ENCODE data around the gene MET. TPM values are rescaled to one million over a fixed set of nuclear protein-coding genes. Genes with fewer than 3 reads are reported as not detected.

The MET gene
- total RNA-seq, 1 donor from 2014 or later = 46.0 TPM

DNA sequence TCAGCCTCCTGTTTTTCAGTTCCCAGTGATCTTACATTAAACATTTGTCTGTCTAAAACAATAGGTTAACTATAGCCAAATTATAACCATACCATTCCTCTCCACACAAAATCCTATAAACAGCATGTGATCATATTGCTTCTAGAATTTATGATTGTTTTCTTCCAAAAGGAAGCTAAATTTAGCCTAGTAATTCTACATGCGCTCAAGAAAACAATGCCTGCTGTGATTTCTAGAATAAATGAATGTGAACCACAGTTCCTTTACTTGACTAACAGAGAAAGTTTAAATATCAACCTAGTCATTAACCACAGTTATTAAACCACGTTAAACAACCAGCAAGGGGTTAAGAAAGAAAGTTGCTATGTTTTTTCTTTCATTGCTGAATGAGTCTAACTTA, 26.4 kb downstream of the MET start:
- H3K36me3 Mint-ChIP-seq (ENCODE audit: insufficient read depth) = peaks cover 36% of the 10 kb centered on the region
- H3K9me3 Mint-ChIP-seq (ENCODE audit: low read depth) = no peaks in the 10 kb centered on the region
- no peaks in the 10 kb centered on the region for H3K27me3 Mint-ChIP-seq

DNA sequence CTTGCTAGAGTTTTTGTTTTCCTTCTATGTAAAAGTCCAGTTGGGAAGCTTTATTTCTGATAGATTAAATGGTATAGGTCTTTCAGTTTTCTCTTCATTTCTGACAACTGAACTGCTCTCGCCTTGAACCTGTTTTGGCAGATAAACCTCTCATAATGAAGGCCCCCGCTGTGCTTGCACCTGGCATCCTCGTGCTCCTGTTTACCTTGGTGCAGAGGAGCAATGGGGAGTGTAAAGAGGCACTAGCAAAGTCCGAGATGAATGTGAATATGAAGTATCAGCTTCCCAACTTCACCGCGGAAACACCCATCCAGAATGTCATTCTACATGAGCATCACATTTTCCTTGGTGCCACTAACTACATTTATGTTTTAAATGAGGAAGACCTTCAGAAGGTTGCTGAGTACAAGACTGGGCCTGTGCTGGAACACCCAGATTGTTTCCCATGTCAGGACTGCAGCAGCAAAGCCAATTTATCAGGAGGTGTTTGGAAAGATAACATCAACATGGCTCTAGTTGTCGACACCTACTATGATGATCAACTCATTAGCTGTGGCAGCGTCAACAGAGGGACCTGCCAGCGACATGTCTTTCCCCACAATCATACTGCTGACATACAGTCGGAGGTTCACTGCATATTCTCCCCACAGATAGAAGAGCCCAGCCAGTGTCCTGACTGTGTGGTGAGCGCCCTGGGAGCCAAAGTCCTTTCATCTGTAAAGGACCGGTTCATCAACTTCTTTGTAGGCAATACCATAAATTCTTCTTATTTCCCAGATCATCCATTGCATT, 27.1 kb downstream of the MET start:
- no peak overlapping the region for H3K4me3 Mint-ChIP-seq (ENCODE audit: low read depth)
- H3K4me1 Mint-ChIP-seq (ENCODE audit: low read depth) = peaks cover 28% of the 10 kb centered on the region
- peak overlapping the region; percentile 47 for H3K27ac Mint-ChIP-seq
- H3K27me3 Mint-ChIP-seq = no peaks in the 10 kb centered on the region
- DNase-seq (ENCODE audit: low spot score, unreplicated experiment) = no peak
- H3K36me3 Mint-ChIP-seq (ENCODE audit: insufficient read depth) = peaks cover 32% of the 10 kb centered on the region
- no peaks in the 10 kb centered on the region for H3K9me3 Mint-ChIP-seq (ENCODE audit: low read depth)
- TF ChIP-seq, protein P1, sequence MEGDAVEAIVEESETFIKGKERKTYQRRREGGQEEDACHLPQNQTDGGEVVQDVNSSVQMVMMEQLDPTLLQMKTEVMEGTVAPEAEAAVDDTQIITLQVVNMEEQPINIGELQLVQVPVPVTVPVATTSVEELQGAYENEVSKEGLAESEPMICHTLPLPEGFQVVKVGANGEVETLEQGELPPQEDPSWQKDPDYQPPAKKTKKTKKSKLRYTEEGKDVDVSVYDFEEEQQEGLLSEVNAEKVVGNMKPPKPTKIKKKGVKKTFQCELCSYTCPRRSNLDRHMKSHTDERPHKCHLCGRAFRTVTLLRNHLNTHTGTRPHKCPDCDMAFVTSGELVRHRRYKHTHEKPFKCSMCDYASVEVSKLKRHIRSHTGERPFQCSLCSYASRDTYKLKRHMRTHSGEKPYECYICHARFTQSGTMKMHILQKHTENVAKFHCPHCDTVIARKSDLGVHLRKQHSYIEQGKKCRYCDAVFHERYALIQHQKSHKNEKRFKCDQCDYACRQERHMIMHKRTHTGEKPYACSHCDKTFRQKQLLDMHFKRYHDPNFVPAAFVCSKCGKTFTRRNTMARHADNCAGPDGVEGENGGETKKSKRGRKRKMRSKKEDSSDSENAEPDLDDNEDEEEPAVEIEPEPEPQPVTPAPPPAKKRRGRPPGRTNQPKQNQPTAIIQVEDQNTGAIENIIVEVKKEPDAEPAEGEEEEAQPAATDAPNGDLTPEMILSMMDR (IDR thresholded peaks at IDR 0.05; ENCODE audit: unreplicated experiment) = no peak

More for the DNA sequence above, 26.4 kb downstream of the MET start:
- no peak for DNase-seq (ENCODE audit: low spot score, unreplicated experiment)
- Mint-ChIP-seq H3K4me3 (ENCODE audit: low read depth) (no peak overlapping the region), H3K27ac (no peak overlapping the region), H3K4me1 (ENCODE audit: low read depth) (peaks cover 26% of the 10 kb centered on the region)
- TF ChIP-seq, protein P1 (IDR thresholded peaks at IDR 0.05; ENCODE audit: unreplicated experiment) = no peak

DNA sequence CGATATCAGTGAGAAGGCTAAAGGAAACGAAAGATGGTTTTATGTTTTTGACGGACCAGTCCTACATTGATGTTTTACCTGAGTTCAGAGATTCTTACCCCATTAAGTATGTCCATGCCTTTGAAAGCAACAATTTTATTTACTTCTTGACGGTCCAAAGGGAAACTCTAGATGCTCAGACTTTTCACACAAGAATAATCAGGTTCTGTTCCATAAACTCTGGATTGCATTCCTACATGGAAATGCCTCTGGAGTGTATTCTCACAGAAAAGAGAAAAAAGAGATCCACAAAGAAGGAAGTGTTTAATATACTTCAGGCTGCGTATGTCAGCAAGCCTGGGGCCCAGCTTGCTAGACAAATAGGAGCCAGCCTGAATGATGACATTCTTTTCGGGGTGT, 27.7 kb downstream of the MET start:
- peaks cover 30% of the 10 kb centered on the region for H3K4me1 Mint-ChIP-seq (ENCODE audit: low read depth)
- no peak overlapping the region for H3K4me3 Mint-ChIP-seq (ENCODE audit: low read depth)
- TF ChIP-seq, protein P1 (IDR thresholded peaks at IDR 0.05; ENCODE audit: unreplicated experiment) = no peak
- DNase-seq (ENCODE audit: low spot score, unreplicated experiment) = no peak
- H3K9me3 Mint-ChIP-seq (ENCODE audit: low read depth) = no peaks in the 10 kb centered on the region
- peaks cover 36% of the 10 kb centered on the region for H3K36me3 Mint-ChIP-seq (ENCODE audit: insufficient read depth)
- no peaks in the 10 kb centered on the region for H3K27me3 Mint-ChIP-seq
- peak overlapping the region; percentile 69 for H3K27ac Mint-ChIP-seq

DNA sequence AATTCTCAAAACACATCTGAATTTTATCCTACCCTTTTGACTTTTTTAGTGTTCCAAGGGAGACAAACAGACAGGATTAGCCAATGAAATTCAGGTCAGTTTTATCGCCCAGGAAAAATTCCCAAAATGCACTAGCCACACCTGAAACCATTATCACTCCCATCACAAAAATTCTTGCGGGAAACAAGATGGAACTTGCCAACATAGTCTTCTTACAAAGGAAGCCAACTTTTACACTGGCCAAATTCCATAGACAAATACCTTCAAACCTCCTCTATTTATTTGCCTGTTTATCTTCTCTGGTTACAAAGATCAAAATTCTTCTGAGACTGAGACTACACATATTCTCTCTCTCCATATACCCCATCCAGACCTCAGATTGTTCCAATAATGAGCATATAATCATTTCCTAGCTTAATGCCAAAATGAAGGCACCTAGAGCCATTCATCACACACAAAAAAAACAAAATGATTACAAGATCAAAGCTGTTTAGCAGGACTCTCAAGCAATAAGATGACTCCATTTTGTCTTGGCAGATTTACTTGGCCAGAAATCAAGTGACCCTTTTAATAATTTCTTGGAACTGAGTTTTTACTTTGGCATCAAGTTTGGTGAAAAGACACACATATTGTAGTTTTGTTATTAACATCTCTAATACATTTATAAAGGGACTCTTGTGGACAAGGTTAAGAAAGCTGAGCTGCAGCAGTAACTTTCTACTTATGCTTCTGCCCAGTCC, 30.2 kb downstream of the MET start:
- H3K36me3 Mint-ChIP-seq (ENCODE audit: insufficient read depth) = peaks cover 21% of the 10 kb centered on the region
- DNase-seq (ENCODE audit: low spot score, unreplicated experiment) = no peak
- no peak overlapping the region for H3K27ac Mint-ChIP-seq
- TF ChIP-seq, protein P1 (IDR thresholded peaks at IDR 0.05; ENCODE audit: unreplicated experiment) = no peak
- H3K4me3 Mint-ChIP-seq (ENCODE audit: low read depth) = no peak overlapping the region
- no peaks in the 10 kb centered on the region for H3K9me3 Mint-ChIP-seq (ENCODE audit: low read depth)
- H3K4me1 Mint-ChIP-seq (ENCODE audit: low read depth) = peaks cover 36% of the 10 kb centered on the region
- no peaks in the 10 kb centered on the region for H3K27me3 Mint-ChIP-seq

DNA sequence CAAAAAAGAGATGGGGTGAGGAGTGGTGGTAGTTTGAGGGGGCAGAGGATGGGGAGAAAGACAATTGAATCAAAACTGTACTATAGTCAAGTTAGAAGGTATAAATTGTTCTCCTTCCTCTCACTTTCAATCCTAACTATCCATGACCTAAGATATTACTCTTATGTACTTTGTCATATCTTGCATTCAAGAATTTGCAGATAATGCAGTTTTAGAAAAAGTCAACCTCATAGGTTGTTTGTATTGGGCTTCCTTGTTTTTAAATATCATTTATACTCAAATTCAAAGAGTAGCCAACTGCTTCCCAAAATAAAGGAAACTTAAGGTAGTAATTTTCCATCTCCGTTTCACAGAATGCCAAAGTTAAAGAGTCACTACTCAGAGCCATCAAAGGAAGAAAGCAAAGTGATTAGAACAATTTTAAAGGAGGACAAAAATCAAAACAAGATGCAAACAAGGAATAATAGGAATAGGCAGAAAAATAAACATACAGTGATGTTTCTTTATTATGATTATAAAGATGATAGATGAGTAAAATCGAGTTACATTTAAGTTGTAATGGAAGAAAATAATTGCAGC, 32.7 kb downstream of the MET start:
- no peak overlapping the region for H3K27ac Mint-ChIP-seq
- H3K4me3 Mint-ChIP-seq (ENCODE audit: low read depth) = no peak overlapping the region
- H3K4me1 Mint-ChIP-seq (ENCODE audit: low read depth) = peaks cover 40% of the 10 kb centered on the region
- H3K36me3 Mint-ChIP-seq (ENCODE audit: insufficient read depth) = peaks cover 18% of the 10 kb centered on the region
- no peaks in the 10 kb centered on the region for H3K9me3 Mint-ChIP-seq (ENCODE audit: low read depth)
- H3K27me3 Mint-ChIP-seq = no peaks in the 10 kb centered on the region
- DNase-seq (ENCODE audit: low spot score, unreplicated experiment) = no peak
- TF ChIP-seq, protein P1 (IDR thresholded peaks at IDR 0.05; ENCODE audit: unreplicated experiment) = no peak
